MM.1S (cell line): Measurements from ENCODE around the gene FANCC.

ENCODE experiments used
- DNase-seq: peaks from one replicate; pipeline ENCODE4 v3.0.0-alpha.2; 2015
- H2AFZ ChIP-seq: fragments of 300-600 bp; sonication (generic); 2 replicates; pipeline ENCODE4 v1.6.0; 2016; ENCODE audit warnings: antibody characterized with exemption, low read length
- H3F3A ChIP-seq: fragments of 300-600 bp; sonication (generic); 2 replicates; pipeline ENCODE4 v1.6.1; 2016; ENCODE audit warnings: mild to moderate bottlenecking, antibody characterized with exemption, low read length, moderate library complexity, mixed read lengths; ENCODE audit not compliant: insufficient read depth
- H3K27ac ChIP-seq: fragments of 300-600 bp; sonication (generic); 2 replicates; pipeline ENCODE4 v1.5.1; 2016; ENCODE audit warnings: mild to moderate bottlenecking, low read length
- H3K27me3 ChIP-seq: fragments of 300-600 bp; sonication (generic); replicated peaks from 2 replicates; pipeline ENCODE4 v1.6.0; 2016; ENCODE audit warnings: low read length; ENCODE audit not compliant: insufficient read depth
- H3K36me3 ChIP-seq: fragments of 300-600 bp; sonication (generic); replicated peaks from 2 replicates; pipeline ENCODE4 v1.6.1; 2016; ENCODE audit warnings: mild to moderate bottlenecking, low read length, mixed read lengths; ENCODE audit not compliant: insufficient read depth
- H3K4me1 ChIP-seq: fragments of 300-600 bp; sonication (generic); 2 replicates; pipeline ENCODE4 v1.6.1; 2016; ENCODE audit warnings: low read length, mixed read lengths
- H3K4me2 ChIP-seq: fragments of 300-600 bp; sonication (generic); 2 replicates; pipeline ENCODE4 v1.6.0; 2016; ENCODE audit warnings: low read depth, low read length
- H3K4me3 ChIP-seq: fragments of 300-600 bp; sonication (generic); 2 replicates; pipeline ENCODE4 v1.5.1; 2016; ENCODE audit warnings: low read length, mixed read lengths
- H3K79me2 ChIP-seq: fragments of 300-600 bp; sonication (generic); 2 replicates; pipeline ENCODE4 v1.6.1; 2016; ENCODE audit warnings: mixed run types, low read length, mixed read lengths
- H3K9ac ChIP-seq: fragments of 300-600 bp; sonication (generic); 2 replicates; pipeline ENCODE4 v1.6.1; 2016; ENCODE audit warnings: low read length, mixed read lengths
- H3K9me2 ChIP-seq: fragments of 300-600 bp; sonication (generic); replicated peaks from 2 replicates; pipeline ENCODE4 v1.6.1; 2016; ENCODE audit warnings: mild to moderate bottlenecking, low read length, mixed read lengths; ENCODE audit not compliant: insufficient read depth
- H3K9me3 ChIP-seq: fragments of 300-600 bp; sonication (generic); replicated peaks from 2 replicates; pipeline ENCODE4 v1.6.1; 2016; ENCODE audit warnings: mild to moderate bottlenecking, low read length, mixed read lengths; ENCODE audit not compliant: insufficient read depth
- H4K20me1 ChIP-seq: fragments of 300-600 bp; sonication (generic); 2 replicates; pipeline ENCODE4 v1.6.1; 2016; ENCODE audit warnings: mild to moderate bottlenecking, low read length, moderate library complexity, mixed read lengths; ENCODE audit not compliant: insufficient read depth
- EZH2 ChIP-seq: fragments of 300-600 bp; sonication (generic); optimal IDR thresholded peaks from 2 replicates; pipeline ENCODE3; 2017; ENCODE audit warnings: low read depth, mild to moderate bottlenecking, antibody characterized with exemption, low read length, mixed read lengths
- EZH2phosphoT487 ChIP-seq: fragments of 300-600 bp; sonication (generic); IDR thresholded peaks from 2 replicates; pipeline ENCODE4 v1.6.1; 2018; ENCODE audit warnings: antibody characterized with exemption, low read length
- TF ChIP-seq, protein P1 (sequence below): fragments of 300-600 bp; sonication (generic); IDR thresholded peaks from 2 replicates; pipeline ENCODE4 v1.5.1; 2016; ENCODE audit warnings: antibody characterized with exemption, low read length, mixed read lengths

FANCC gene

DNA sequence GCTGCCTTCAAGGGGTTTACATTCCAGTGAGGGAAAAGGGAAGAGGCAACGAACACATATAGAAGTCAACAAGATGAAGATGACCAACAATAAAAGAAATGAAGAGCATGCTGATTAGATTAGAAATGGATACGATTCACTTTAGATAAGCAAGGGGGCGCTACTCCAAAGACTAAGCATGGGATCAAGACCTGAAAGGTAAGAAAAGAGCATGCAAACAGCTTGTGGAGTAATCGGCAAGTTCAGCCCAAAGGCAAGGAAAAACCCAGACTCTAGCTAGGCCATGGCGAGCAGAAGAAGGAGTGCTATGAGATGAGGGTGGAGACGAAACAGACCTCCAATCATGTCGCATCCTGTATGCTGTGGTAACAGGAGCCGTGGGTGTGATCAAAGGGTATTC is 124.4 kb downstream of the FANCC start:
- Histone ChIP-seq H3K4me2 (no peak overlapping the region), H3K27me3 (no peaks in the 10 kb centered on the region), H3K4me1 (no peaks in the 10 kb centered on the region), H3K79me2 (no peaks in the 10 kb centered on the region), H3K27ac (no peak overlapping the region), H3F3A (no peaks in the 10 kb centered on the region), H4K20me1 (no peaks in the 10 kb centered on the region), H3K9me2 (no peaks in the 10 kb centered on the region), H3K4me3 (no peak overlapping the region), H3K36me3 (no peaks in the 10 kb centered on the region), H3K9me3 (no peaks in the 10 kb centered on the region), H2AFZ (no peak overlapping the region), H3K9ac (no peak overlapping the region)
- no peak for TF ChIP-seq EZH2phosphoT487
- no peak for TF ChIP-seq EZH2
- TF ChIP-seq, protein P1, sequence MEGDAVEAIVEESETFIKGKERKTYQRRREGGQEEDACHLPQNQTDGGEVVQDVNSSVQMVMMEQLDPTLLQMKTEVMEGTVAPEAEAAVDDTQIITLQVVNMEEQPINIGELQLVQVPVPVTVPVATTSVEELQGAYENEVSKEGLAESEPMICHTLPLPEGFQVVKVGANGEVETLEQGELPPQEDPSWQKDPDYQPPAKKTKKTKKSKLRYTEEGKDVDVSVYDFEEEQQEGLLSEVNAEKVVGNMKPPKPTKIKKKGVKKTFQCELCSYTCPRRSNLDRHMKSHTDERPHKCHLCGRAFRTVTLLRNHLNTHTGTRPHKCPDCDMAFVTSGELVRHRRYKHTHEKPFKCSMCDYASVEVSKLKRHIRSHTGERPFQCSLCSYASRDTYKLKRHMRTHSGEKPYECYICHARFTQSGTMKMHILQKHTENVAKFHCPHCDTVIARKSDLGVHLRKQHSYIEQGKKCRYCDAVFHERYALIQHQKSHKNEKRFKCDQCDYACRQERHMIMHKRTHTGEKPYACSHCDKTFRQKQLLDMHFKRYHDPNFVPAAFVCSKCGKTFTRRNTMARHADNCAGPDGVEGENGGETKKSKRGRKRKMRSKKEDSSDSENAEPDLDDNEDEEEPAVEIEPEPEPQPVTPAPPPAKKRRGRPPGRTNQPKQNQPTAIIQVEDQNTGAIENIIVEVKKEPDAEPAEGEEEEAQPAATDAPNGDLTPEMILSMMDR, result no peak
- no peak for DNase-seq

DNA sequence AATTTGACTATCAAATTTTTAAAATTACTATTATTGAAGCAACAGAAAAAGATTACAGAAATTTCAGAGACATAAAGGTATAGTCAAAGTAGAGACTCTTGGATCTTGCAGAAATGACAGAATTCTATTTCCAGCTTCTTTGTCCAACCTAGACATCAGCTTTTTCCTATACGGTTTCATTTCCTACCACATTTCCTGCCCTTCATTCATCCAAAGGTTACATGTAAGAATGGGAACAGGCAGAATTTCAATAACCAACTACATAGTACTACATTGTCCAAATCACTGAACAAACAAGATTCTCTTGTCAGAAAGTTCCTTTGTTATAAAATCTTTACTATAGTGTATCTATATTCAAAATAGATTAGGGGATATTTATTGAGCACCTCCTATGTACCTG is 124.9 kb downstream of the FANCC start:
- no peaks in the 10 kb centered on the region for H3F3A ChIP-seq
- H4K20me1 ChIP-seq, result no peaks in the 10 kb centered on the region
- no peak for DNase-seq
- no peak overlapping the region for H3K4me2 ChIP-seq
- H3K4me1 ChIP-seq, result no peaks in the 10 kb centered on the region
- no peaks in the 10 kb centered on the region for H3K9me3 ChIP-seq
- H3K9me2 ChIP-seq, result no peaks in the 10 kb centered on the region
- H3K27me3 ChIP-seq, result no peaks in the 10 kb centered on the region
- no peak overlapping the region for H3K27ac ChIP-seq
- H3K79me2 ChIP-seq, result no peaks in the 10 kb centered on the region
- H3K4me3 ChIP-seq, result no peak overlapping the region
- TF ChIP-seq, protein P1, result no peak
- TF ChIP-seq EZH2, result no peak
- no peak for TF ChIP-seq EZH2phosphoT487
- H2AFZ ChIP-seq, result no peak overlapping the region
- no peaks in the 10 kb centered on the region for H3K36me3 ChIP-seq
- H3K9ac ChIP-seq, result no peak overlapping the region

DNA sequence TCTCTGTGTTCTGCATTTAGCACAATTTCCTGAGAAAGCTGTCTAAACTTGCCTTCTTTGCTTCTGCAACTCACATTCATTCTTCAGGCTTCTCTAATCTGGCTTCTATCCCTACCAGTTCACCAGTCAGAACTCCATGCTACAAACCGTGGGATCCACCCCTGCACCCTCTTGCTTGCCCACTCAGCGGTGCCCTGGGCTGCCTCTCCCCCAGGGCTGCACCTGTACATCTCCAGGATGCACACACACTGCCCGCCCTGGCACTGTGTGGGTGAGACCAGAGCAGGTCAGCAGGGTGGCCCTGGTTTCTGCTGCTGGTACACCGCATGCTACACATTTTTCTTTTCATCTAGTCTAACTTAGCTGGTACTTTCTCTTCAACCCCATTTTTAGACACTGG is 127.1 kb downstream of the FANCC start:
- Histone ChIP-seq H3K79me2 (no peaks in the 10 kb centered on the region), H3K4me2 (no peak overlapping the region), H3K36me3 (no peaks in the 10 kb centered on the region), H4K20me1 (no peaks in the 10 kb centered on the region), H2AFZ (no peak overlapping the region), H3K4me1 (no peaks in the 10 kb centered on the region), H3K9ac (no peak overlapping the region), H3K9me2 (no peaks in the 10 kb centered on the region), H3K27ac (no peak overlapping the region), H3K9me3 (no peaks in the 10 kb centered on the region), H3F3A (no peaks in the 10 kb centered on the region), H3K27me3 (no peaks in the 10 kb centered on the region), H3K4me3 (no peak overlapping the region)
- no peak for DNase-seq
- TF ChIP-seq, protein P1, result no peak
